Smooth muscle cell (in vitro differentiated cells): ENCODE measurements around the gene FAM180A. TPM values are rescaled to one million over a fixed set of nuclear protein-coding genes. Genes with fewer than 3 reads are reported as not detected.

Experiments
- DNase-seq: peaks from one replicate; lab custom pipeline; 2025; ENCODE audit not compliant: unreplicated experiment; lab: John Stamatoyannopoulos, UW
- H2AFZ ChIP-seq: fragments of 200-600 bp; sonication (generic); 2 replicates; pipeline ENCODE4 v1.6.0; 2016; ENCODE audit warnings: antibody characterized with exemption, low read depth, mild to moderate bottlenecking
- H3F3A ChIP-seq: fragments of 200-600 bp; sonication (generic); 2 replicates; pipeline ENCODE4 v1.6.0; 2017; ENCODE audit warnings: antibody characterized with exemption, low read depth
- H3K27ac ChIP-seq: fragments of 200-600 bp; sonication (generic); 2 replicates; pipeline ENCODE4 v1.5.1; 2016; ENCODE audit warnings: low read depth, mild to moderate bottlenecking
- H3K27me3 ChIP-seq: fragments of 200-600 bp; sonication (generic); 2 replicates; pipeline ENCODE4 v1.6.1; 2016; ENCODE audit warnings: low read depth, mild to moderate bottlenecking
- H3K36me3 ChIP-seq: fragments of 200-600 bp; sonication (generic); 2 replicates; pipeline ENCODE4 v1.5.1; 2016; ENCODE audit warnings: low read depth
- H3K4me1 ChIP-seq: fragments of 200-600 bp; sonication (generic); 2 replicates; pipeline ENCODE4 v1.5.1; 2016; ENCODE audit warnings: low read depth
- H3K4me2 ChIP-seq: fragments of 200-600 bp; sonication (generic); 2 replicates; pipeline ENCODE4 v1.6.0; 2016; ENCODE audit warnings: mild to moderate bottlenecking
- H3K4me3 ChIP-seq: fragments of 200-600 bp; sonication (generic); 2 replicates; pipeline ENCODE4 v1.5.1; 2016; ENCODE audit warnings: mild to moderate bottlenecking
- H3K79me2 ChIP-seq: fragments of 200-600 bp; sonication (generic); 2 replicates; pipeline ENCODE4 v1.6.0; 2016; ENCODE audit warnings: low read depth, mild to moderate bottlenecking
- H3K9ac ChIP-seq: fragments of 200-600 bp; sonication (generic); 2 replicates; pipeline ENCODE4 v1.6.0; 2016; ENCODE audit warnings: low read depth
- H3K9me3 ChIP-seq: fragments of 200-600 bp; sonication (generic); replicated peaks from 2 replicates; pipeline ENCODE4 v1.5.1; 2016; ENCODE audit warnings: low read depth
- H4K20me1 ChIP-seq: fragments of 200-600 bp; sonication (generic); 2 replicates; pipeline ENCODE4 v1.6.0; 2016; ENCODE audit warnings: low read depth
- WGBS: methylation state at CpG from one replicate; pipeline ENCODE4 v1.1.7; 2016; ENCODE audit warnings: low lambda C conversion rate; 5-methylcytosine and 5-hydroxymethylcytosine counted together
- polyA plus RNA-seq: library from polyadenylated mRNA; unstranded; fragments of >200 nt; fragmentation: Nextera tagmentation; extraction: Ambion mirVana; gene quantifications from 2 replicates; pipeline ENCODE4 v1.2.1, GENCODE V29; 2016
- total RNA-seq: library from RNA; depleted of rRNA; stranded (reverse); fragments of >200 nt; gene quantifications from 2 replicates; pipeline ENCODE4 v1.2.3, GENCODE V29; 2014
- TF ChIP-seq, protein P1 (sequence below): fragments of 200-600 bp; sonication (generic); IDR thresholded peaks from 2 replicates; pipeline ENCODE4 v1.5.1; 2017; ENCODE audit warnings: borderline replicate concordance, mild to moderate bottlenecking, antibody characterized with exemption; ENCODE audit not compliant: insufficient read depth, poor library complexity, severe bottlenecking

Gene FAM180A
- total and polyA plus RNA-seq, 2 experiments from 2014 or later: 0.14 TPM; not detected in 1

DNA sequence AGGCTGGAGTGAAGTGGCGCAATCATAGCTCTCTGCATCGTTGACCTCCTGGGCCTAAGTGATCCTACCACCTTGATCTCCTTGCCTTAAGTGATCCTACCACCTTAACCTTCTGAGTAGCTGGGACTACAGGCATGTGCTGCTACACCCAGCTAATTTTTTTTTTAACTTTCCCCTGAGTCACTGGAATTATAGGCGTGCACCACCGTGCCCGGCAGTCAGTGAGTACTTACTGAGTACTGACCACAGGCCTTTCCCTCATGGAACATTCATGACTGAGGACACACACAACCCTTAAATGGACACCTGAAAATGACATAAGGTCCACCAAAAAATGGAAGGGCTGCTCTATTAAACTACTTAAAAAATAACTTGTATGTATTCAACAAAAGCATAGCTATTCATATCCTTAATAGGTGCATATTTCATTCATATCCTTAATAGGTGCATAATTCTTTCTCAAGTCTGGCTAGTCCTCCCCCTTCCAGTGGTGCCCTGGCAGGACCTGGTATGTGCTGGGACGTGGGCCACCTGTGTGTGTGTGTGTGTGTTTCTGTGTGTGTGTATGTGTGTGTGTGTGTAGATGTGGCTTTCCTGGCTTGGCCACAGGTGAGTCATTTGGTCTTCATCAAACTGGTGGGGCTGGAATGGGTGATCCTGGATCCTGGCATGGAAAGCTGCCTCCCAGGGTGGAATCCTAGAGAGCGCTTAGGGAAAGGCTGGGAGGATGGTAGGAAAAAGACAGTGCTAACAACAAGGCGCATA is 3.5 kb downstream of the FAM180A start:
- H2AFZ ChIP-seq: no peak overlapping the region
- H3K27ac ChIP-seq: peak overlapping the region; percentile 69
- WGBS: 72% methylated on average over 8 of the region's 8 CpGs
- TF ChIP-seq, protein P1, sequence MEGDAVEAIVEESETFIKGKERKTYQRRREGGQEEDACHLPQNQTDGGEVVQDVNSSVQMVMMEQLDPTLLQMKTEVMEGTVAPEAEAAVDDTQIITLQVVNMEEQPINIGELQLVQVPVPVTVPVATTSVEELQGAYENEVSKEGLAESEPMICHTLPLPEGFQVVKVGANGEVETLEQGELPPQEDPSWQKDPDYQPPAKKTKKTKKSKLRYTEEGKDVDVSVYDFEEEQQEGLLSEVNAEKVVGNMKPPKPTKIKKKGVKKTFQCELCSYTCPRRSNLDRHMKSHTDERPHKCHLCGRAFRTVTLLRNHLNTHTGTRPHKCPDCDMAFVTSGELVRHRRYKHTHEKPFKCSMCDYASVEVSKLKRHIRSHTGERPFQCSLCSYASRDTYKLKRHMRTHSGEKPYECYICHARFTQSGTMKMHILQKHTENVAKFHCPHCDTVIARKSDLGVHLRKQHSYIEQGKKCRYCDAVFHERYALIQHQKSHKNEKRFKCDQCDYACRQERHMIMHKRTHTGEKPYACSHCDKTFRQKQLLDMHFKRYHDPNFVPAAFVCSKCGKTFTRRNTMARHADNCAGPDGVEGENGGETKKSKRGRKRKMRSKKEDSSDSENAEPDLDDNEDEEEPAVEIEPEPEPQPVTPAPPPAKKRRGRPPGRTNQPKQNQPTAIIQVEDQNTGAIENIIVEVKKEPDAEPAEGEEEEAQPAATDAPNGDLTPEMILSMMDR: no peak
- H3K4me2 ChIP-seq: no peak overlapping the region
- H3K36me3 ChIP-seq: no peaks in the 10 kb centered on the region
- no peak overlapping the region for H3K9ac ChIP-seq
- no peak for DNase-seq
- no peaks in the 10 kb centered on the region for H3K27me3 ChIP-seq
- H3K9me3 ChIP-seq: no peaks in the 10 kb centered on the region
- H4K20me1 ChIP-seq: no peaks in the 10 kb centered on the region
- no peaks in the 10 kb centered on the region for H3K79me2 ChIP-seq
- H3K4me1 ChIP-seq: no peaks in the 10 kb centered on the region
- no peak overlapping the region for H3K4me3 ChIP-seq
- H3F3A ChIP-seq: no peaks in the 10 kb centered on the region

DNA sequence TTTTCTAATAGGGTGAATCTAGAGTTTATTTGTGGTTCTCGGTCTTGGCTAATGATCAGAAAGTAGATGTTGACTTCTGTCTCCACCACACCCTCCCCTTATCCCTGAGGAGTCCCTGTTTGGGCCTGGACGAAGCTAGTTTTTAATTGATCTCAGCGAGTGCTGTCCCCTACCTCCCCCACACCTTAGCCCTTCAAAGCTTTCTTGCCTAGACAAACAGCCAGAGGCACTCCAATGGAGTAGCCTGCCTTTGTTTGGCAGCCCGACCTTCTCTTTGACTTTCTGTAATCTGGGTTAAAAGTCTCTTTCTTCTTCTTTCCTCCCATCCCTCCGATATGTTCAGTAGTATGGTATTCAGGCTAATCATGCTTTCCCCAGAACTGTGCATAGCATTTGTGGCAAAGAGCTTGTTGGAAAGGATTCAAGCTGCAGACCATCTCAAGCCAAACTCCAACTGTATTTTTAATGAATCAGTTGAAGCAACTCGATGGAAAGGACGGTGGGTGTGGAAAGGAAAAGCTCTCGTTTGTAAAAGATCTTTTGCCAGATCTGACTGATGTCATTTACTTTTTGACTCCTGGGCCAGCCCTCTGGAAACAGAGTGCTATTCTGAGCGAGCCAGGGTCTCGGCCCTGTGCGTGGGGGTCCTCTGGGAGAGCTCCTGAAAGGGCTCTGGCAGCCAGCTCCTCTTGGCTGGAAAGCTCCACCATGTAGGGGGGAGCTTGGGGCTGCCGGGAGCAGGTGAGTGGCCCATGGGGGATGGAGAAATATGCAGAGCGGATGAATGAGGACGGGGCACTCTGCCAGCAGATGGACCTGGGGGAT is 4.5 kb downstream of the FAM180A start:
- Histone ChIP-seq H3K27ac (peak overlapping the region; percentile 19), H3K9me3 (no peaks in the 10 kb centered on the region), H3K79me2 (no peaks in the 10 kb centered on the region)

DNA sequence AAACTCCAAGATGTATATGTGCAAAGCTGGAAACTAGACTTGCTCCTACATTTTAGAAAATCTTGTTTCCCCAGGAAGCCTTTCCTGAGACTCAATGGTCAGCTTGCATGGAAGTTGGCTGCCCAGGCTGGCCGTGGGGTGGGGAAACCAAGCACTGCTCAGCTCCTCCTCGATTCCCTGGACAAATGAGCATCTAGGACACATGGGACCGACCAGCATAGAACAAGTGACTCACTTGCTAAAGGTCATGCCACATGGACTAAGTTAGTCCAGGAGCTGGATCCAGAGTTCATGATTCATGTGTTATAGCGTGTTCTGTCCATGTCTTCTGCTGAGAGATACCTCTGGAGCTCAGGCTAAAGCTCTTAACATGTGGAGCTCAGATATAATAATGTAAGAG is 6.2 kb downstream of the FAM180A start:
- H4K20me1 ChIP-seq: no peaks in the 10 kb centered on the region
- WGBS: 93% methylated on average over 4 of the region's 4 CpGs
- DNase-seq: no peak
- no peaks in the 10 kb centered on the region for H3K36me3 ChIP-seq
- no peak overlapping the region for H3K9ac ChIP-seq
- H2AFZ ChIP-seq: no peak overlapping the region
- H3K79me2 ChIP-seq: no peaks in the 10 kb centered on the region
- no peaks in the 10 kb centered on the region for H3K27me3 ChIP-seq
- H3K4me3 ChIP-seq: no peak overlapping the region
- no peaks in the 10 kb centered on the region for H3K9me3 ChIP-seq
- no peak overlapping the region for H3K4me2 ChIP-seq
- TF ChIP-seq, protein P1: no peak
- no peaks in the 10 kb centered on the region for H3F3A ChIP-seq
- no peak overlapping the region for H3K27ac ChIP-seq
- H3K4me1 ChIP-seq: no peaks in the 10 kb centered on the region

More for the DNA sequence above, 4.5 kb downstream of the FAM180A start:
- H3K4me1 ChIP-seq: no peaks in the 10 kb centered on the region
- H3K36me3 ChIP-seq: no peaks in the 10 kb centered on the region
- no peak overlapping the region for H3K9ac ChIP-seq
- no peak overlapping the region for H3K4me2 ChIP-seq
- WGBS: 77% methylated on average over 14 of the region's 14 CpGs
- H3F3A ChIP-seq: no peaks in the 10 kb centered on the region
- no peak for DNase-seq
- H3K4me3 ChIP-seq: no peak overlapping the region
- peak overlapping the region; percentile 7 for H2AFZ ChIP-seq
- no peaks in the 10 kb centered on the region for H4K20me1 ChIP-seq
- H3K27me3 ChIP-seq: no peaks in the 10 kb centered on the region
- TF ChIP-seq, protein P1: no peak
